Parathyroid adenoma (tissue), 2 donors: Measurements from ENCODE around the gene ATP2B2.

ENCODE experiments used
- H2AFZ ChIP-seq: fragments of 300-600 bp; sonication (generic); one replicate; pipeline ENCODE4 v1.7.0; 2017; ENCODE audit warnings: antibody characterized with exemption, mild to moderate bottlenecking
- H3K27ac ChIP-seq: fragments of 300-600 bp; sonication (generic); one replicate; pipeline ENCODE4 v1.7.0; 2017
- H3K27me3 ChIP-seq: fragments of 300-600 bp; sonication (generic); one replicate; pipeline ENCODE4 v1.7.0; 2017; ENCODE audit warnings: low read length; ENCODE audit not compliant: control insufficient read depth, insufficient read depth
- H3K36me3 ChIP-seq: fragments of 300-600 bp; sonication (generic); one replicate; pipeline ENCODE4 v1.7.0; 2017; ENCODE audit warnings: low read length; ENCODE audit not compliant: control insufficient read depth, insufficient read depth
- H3K4me1 ChIP-seq: fragments of 300-600 bp; sonication (generic); one replicate; pipeline ENCODE4 v1.7.0; 2017; ENCODE audit warnings: control low read depth
- H3K4me2 ChIP-seq: fragments of 300-600 bp; sonication (generic); one replicate; pipeline ENCODE4 v1.7.0; 2017; ENCODE audit warnings: low read length
- H3K4me3 ChIP-seq: fragments of 300-600 bp; sonication (generic); one replicate; pipeline ENCODE4 v1.7.0; 2017; ENCODE audit warnings: low read depth, low read length
- H3K79me2 ChIP-seq: fragments of 300-600 bp; sonication (generic); one replicate; pipeline ENCODE4 v1.7.0; 2017; ENCODE audit warnings: control low read depth
- H3K9ac ChIP-seq: fragments of 300-600 bp; sonication (generic); one replicate; pipeline ENCODE4 v1.7.0; 2017; ENCODE audit warnings: mild to moderate bottlenecking
- H3K9me3 ChIP-seq: fragments of 300-600 bp; sonication (generic); one replicate; pipeline ENCODE4 v1.7.0; 2017; ENCODE audit warnings: low read length; ENCODE audit not compliant: control insufficient read depth
- TF ChIP-seq, protein P1 (sequence below): fragments of 300-600 bp; sonication (generic); IDR thresholded peaks from one replicate; pipeline ENCODE4 v1.7.0; 2017; ENCODE audit warnings: antibody characterized with exemption, mild to moderate bottlenecking
- donor health status: primary hyperparathyroidism.

ATP2B2 gene

GRCh38 chr3:10504171-10505049, 976 bp downstream of the ATP2B2 start:
- Histone ChIP-seq H3K27ac (no peak overlapping the region), H3K4me1 (no peaks in the 10 kb centered on the region), H3K79me2 (no peaks in the 10 kb centered on the region), H3K27me3 (no peaks in the 10 kb centered on the region), H3K4me3 (no peak overlapping the region), H3K36me3 (no peaks in the 10 kb centered on the region), H3K4me2 (no peak overlapping the region), H3K9me3 (no peaks in the 10 kb centered on the region), H2AFZ (no peak overlapping the region), H3K9ac (no peak overlapping the region)
- TF ChIP-seq, protein P1, sequence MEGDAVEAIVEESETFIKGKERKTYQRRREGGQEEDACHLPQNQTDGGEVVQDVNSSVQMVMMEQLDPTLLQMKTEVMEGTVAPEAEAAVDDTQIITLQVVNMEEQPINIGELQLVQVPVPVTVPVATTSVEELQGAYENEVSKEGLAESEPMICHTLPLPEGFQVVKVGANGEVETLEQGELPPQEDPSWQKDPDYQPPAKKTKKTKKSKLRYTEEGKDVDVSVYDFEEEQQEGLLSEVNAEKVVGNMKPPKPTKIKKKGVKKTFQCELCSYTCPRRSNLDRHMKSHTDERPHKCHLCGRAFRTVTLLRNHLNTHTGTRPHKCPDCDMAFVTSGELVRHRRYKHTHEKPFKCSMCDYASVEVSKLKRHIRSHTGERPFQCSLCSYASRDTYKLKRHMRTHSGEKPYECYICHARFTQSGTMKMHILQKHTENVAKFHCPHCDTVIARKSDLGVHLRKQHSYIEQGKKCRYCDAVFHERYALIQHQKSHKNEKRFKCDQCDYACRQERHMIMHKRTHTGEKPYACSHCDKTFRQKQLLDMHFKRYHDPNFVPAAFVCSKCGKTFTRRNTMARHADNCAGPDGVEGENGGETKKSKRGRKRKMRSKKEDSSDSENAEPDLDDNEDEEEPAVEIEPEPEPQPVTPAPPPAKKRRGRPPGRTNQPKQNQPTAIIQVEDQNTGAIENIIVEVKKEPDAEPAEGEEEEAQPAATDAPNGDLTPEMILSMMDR: no peak

GRCh38 chr3:10503217-10503796, 2.1 kb downstream of the ATP2B2 start:
- no peaks in the 10 kb centered on the region for H3K9me3 ChIP-seq
- H3K4me1 ChIP-seq: no peaks in the 10 kb centered on the region
- H3K36me3 ChIP-seq: no peaks in the 10 kb centered on the region
- TF ChIP-seq, protein P1: no peak
- H3K27ac ChIP-seq: no peak overlapping the region
- H3K79me2 ChIP-seq: no peaks in the 10 kb centered on the region
- no peak overlapping the region for H3K9ac ChIP-seq
- H3K4me2 ChIP-seq: no peak overlapping the region
- no peak overlapping the region for H3K4me3 ChIP-seq
- no peaks in the 10 kb centered on the region for H3K27me3 ChIP-seq
- H2AFZ ChIP-seq: no peak overlapping the region

DNA sequence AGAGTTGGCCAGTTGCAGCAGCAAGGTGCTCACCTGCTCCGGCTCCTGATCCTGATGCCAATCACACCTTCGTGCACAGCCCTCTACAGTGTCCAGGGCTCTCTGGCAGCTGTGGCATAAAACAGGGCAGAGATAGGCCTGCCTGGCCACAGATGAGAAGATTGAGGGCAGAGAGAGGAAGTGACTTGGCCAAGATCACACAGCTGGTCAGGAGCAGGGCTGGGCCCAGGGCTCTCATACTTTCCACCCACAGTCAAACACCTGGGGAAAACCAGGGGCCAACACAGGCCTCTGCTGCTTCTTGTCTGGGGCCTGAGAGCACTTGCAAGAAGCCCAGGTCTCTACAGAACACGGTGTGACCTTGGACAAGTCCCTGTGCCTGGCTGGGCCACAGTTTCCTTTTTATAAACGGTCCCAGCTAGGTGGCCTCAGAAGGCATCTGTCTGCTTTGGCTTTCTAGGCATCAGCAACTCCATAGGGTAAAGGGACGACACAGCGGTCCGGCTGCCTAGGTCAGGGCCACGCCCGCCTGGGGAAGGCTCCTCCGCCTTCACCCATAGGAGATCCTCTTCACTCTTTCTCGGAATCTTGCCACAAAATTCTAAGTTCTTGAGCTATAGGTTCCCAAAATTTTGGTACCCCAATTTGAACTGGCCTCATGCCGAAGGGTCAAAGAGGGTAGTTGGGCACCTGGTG, 3.1 kb downstream of the ATP2B2 start:
- Histone ChIP-seq H3K9me3 (no peaks in the 10 kb centered on the region), H3K27ac (no peak overlapping the region), H3K27me3 (no peaks in the 10 kb centered on the region), H3K9ac (no peak overlapping the region), H3K79me2 (no peaks in the 10 kb centered on the region), H3K36me3 (no peaks in the 10 kb centered on the region), H3K4me1 (no peaks in the 10 kb centered on the region), H2AFZ (no peak overlapping the region), H3K4me3 (no peak overlapping the region), H3K4me2 (no peak overlapping the region)
- TF ChIP-seq, protein P1: no peak

DNA sequence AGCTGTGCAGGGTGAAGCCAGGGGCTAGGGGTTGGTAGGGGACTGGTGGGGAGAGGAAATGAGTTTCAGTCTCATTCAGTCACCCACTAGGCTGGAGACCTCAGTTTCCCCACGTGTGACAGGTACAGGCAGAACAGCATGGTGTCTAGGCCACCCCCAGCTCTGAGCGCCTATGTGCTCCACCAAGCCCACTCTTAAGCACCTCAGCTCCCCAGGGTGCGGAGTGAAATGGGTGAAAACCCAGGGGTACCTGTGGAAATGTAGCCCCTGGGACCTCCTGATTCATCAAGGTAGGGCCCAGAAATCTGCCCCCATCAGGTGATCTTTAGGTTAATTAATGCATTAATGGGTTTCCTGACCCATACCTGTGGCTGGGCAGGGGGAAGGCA, 3.7 kb downstream of the ATP2B2 start:
- Histone ChIP-seq H3K79me2 (no peaks in the 10 kb centered on the region), H3K4me1 (no peaks in the 10 kb centered on the region), H3K9me3 (no peaks in the 10 kb centered on the region), H2AFZ (no peak overlapping the region), H3K27ac (no peak overlapping the region), H3K4me2 (no peak overlapping the region), H3K36me3 (no peaks in the 10 kb centered on the region), H3K4me3 (no peak overlapping the region), H3K27me3 (no peaks in the 10 kb centered on the region), H3K9ac (no peak overlapping the region)
- TF ChIP-seq, protein P1: no peak
